HUES6 (cell line): ENCODE results near the gene RNF151.
A peak's percentile ranks its signal among the peaks of the same experiment; 100 is the strongest.

Source experiments
- H3K27ac ChIP-seq: 2 replicates; pipeline ENCODE4 v1.7.0; 2013; ENCODE audit warnings: low read depth, mild to moderate bottlenecking, low read length, inconsistent platforms
- H3K27me3 ChIP-seq: 2 replicates; pipeline ENCODE4 v1.6.1; 2013; ENCODE audit warnings: low read length; ENCODE audit not compliant: control insufficient read depth, insufficient read depth
- H3K36me3 ChIP-seq: 2 replicates; pipeline ENCODE4 v1.6.1; 2013; ENCODE audit warnings: low read length; ENCODE audit not compliant: control insufficient read depth, insufficient read depth
- H3K4me1 ChIP-seq: 2 replicates; pipeline ENCODE4 v1.6.1; 2013; ENCODE audit warnings: low read length; ENCODE audit not compliant: control insufficient read depth, insufficient read depth
- H3K4me3 ChIP-seq: 2 replicates; pipeline ENCODE4 v1.5.1; 2013; ENCODE audit warnings: low read depth, low read length
- H3K9ac ChIP-seq: one replicate; pipeline ENCODE4 v1.6.1; 2013; ENCODE audit warnings: mild to moderate bottlenecking, low read length
- H3K9me3 ChIP-seq: 2 replicates; pipeline ENCODE4 v1.6.1; 2013; ENCODE audit warnings: low read depth, low read length; ENCODE audit not compliant: control insufficient read depth, insufficient read depth

Gene RNF151

DNA sequence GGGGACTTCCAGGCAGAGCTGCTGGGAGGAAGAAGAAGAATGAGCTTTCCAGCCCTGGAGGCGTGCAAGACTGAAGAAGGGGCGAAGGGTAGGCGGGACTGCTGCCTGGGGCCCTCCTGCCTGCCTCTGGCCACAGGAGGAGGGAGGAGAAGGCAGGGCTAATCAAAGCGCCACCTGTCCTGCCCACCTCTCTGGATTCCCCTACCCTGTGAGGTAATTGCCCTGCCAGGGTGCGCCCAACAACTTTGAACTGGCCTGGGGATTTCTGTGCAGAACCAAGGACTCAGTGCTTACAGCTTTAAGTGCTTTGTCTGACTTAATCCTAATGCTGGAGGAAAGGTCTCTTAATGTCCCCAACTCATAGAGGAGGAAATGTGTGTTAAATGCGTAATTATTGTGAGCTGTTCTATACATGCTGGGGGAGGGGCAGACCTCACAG is 14.8 kb downstream of the RNF151 start, which contains the start of gene NOXO1:
Gene NOXO1 (minus strand): TSS at position 72 of the 439 bp plus-strand sequence. CDS start 290 bp downstream, outside the sequence.
- Histone ChIP-seq H3K27ac (no peak within 1 kb of the TSS), H3K27me3 (peaks cover 43% of the 10 kb centered on the region), H3K9me3 (no peaks in the 10 kb centered on the region), H3K9ac (peak within 1 kb of the TSS; percentile 12), H3K4me3 (peak within 1 kb of the TSS; percentile 69), H3K36me3 (peaks cover 28% of the 10 kb centered on the region), H3K4me1 (peaks cover 34% of the 10 kb centered on the region)

DNA sequence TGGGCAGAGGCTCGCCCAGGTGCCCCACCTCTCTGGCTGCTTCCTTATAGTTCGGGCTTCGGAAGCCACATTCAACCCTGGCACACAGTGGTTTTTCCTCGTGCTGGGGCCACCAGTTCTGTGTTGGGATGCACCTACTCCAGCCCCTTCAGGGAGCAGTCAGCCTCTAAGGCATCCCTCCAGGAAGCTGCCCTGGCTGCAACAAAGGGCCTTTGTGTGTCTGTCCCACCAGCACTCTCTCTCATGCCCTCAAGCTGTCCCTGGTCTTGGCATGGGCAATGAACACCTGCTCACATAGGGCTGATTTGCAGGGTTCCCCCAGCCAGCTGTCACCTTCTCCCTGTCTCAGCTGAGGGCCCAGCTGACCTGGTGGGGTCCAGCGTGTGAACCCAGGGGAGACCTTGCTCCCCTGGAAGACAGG is 15.4 kb downstream of the RNF151 start:
- H3K4me1 ChIP-seq = peaks cover 34% of the 10 kb centered on the region

DNA sequence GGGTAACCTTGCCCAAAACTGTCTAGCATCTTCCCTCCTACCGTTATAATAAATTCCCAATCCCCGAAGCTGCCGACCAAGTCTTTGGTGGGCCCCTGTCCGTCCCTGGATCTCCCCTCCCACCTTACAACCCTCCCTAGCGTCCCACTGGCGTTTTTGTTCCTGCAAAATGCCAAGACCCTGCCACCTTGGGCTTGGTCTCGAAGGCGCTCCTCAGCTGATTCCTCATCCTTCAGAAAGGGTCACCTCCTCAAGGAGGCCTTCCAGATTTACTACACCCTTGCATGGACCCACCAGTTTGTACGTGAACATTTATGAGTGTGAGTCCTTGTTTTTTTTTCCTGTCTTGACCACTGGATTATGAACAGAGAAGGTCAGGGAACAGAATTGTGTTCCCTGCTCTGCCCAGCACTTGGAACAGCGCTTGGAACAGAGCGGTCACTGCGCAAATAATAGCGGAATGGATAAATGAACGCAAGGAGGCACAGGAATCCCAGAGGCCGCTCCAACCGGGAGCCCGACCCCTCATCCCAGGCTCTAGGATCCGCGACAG is 16.4 kb downstream of the RNF151 start:
- H3K36me3 ChIP-seq = peaks cover 17% of the 10 kb centered on the region
- peaks cover 45% of the 10 kb centered on the region for H3K27me3 ChIP-seq
- no peaks in the 10 kb centered on the region for H3K9me3 ChIP-seq
- no peak overlapping the region for H3K9ac ChIP-seq
- no peak overlapping the region for H3K27ac ChIP-seq
- H3K4me3 ChIP-seq = peak overlapping the region; percentile 63
- H3K4me1 ChIP-seq = peaks cover 34% of the 10 kb centered on the region

More for the DNA sequence above, 15.4 kb downstream of the RNF151 start:
- Histone ChIP-seq H3K9me3 (no peaks in the 10 kb centered on the region), H3K9ac (no peak overlapping the region), H3K27me3 (peaks cover 43% of the 10 kb centered on the region), H3K4me3 (no peak overlapping the region), H3K27ac (no peak overlapping the region), H3K36me3 (peaks cover 26% of the 10 kb centered on the region)

DNA sequence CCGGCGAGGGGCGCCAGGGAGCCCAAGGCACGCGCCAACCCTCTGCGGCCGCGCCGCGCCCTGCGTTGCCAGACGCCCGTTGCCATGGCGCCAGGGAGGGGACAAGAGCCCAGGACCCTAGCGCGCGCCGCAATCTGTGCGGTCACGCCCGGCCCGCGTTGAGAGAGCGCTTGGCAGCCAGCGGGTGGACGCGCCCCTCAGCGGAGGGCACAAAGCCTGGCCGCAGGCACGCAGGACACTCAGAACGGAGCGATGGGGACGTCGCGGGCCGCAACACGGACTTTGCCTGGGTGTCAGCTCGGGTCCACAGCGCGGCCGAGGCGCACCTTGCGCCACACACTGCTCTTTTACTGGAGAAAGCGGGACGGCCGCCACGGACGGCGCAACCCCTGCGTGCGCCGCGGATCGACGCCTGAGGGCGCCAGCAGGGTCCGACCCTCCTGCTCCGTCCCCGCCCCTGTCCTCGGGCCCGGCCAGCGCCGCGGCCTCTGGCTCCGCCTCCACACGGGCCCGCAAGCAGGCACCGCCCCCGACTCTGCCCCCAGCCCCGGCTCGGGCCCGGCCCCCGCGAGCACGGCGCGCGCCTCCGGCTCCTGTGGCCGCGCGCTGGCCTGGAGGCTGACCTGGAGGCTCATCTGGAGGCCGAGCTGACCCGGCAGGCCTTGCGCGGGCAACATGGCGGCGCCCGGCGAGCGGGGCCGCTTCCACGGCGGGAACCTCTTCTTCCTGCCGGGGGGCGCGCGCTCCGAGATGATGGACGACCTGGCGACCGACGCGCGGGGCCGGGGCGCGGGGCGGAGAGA is 17.1 kb downstream of the RNF151 start, which contains the start of gene GFER:
Gene GFER (plus strand): TSS at position 650 of the 803 bp plus-strand sequence. CDS start 26 bp downstream, at position 676.
- Histone ChIP-seq H3K9me3 (no peaks in the 10 kb centered on the region), H3K27ac (peak within 1 kb of the TSS; percentile 88), H3K27me3 (peaks cover 51% of the 10 kb centered on the region), H3K9ac (peak within 1 kb of the TSS; percentile 87), H3K4me3 (peak within 1 kb of the TSS; percentile 83), H3K4me1 (peaks cover 34% of the 10 kb centered on the region), H3K36me3 (peaks cover 15% of the 10 kb centered on the region)

DNA sequence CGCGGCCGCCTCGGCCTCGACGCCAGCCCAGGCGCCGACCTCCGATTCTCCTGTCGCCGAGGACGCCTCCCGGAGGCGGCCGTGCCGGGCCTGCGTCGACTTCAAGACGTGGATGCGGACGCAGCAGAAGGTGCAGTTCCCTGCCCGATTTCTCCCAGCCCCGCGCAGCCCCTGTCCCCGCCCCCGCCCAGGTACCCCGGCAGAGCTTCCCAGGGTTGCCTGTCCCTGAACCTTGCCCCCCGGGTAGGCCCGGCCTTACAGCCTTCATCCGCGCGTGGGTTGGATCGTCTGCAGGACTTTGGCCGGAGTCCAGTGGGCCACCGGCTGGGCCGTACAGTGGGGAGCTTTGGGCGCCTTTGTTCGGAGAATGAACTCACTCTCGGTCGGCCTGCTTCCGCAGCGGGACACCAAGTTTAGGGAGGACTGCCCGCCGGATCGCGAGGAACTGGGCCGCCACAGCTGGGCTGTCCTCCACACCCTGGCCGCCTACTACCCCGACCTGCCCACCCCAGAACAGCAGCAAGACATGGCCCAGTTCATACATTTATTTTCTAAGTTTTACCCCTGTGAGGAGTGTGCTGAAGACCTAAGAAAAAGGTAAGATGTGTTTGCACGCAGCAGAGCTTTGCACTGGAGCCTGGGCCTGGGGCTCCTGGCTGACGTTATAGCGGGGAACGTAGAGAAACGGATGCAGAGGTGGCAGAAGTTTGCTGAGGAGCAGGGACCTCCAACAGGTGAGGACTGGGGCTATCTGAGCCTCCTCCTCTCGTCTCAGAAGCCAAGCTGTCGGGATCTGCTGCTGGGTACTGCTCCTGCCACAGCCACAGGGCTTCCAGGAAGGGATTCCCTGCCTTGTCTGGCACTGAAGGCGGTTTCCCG is 17.9 kb downstream of the RNF151 start:
- Histone ChIP-seq H3K4me3 (peak overlapping the region; percentile 83), H3K36me3 (peaks cover 15% of the 10 kb centered on the region), H3K27me3 (peaks cover 54% of the 10 kb centered on the region), H3K27ac (peak overlapping the region; percentile 88), H3K9me3 (no peaks in the 10 kb centered on the region), H3K9ac (peak overlapping the region; percentile 87), H3K4me1 (peaks cover 41% of the 10 kb centered on the region)

DNA sequence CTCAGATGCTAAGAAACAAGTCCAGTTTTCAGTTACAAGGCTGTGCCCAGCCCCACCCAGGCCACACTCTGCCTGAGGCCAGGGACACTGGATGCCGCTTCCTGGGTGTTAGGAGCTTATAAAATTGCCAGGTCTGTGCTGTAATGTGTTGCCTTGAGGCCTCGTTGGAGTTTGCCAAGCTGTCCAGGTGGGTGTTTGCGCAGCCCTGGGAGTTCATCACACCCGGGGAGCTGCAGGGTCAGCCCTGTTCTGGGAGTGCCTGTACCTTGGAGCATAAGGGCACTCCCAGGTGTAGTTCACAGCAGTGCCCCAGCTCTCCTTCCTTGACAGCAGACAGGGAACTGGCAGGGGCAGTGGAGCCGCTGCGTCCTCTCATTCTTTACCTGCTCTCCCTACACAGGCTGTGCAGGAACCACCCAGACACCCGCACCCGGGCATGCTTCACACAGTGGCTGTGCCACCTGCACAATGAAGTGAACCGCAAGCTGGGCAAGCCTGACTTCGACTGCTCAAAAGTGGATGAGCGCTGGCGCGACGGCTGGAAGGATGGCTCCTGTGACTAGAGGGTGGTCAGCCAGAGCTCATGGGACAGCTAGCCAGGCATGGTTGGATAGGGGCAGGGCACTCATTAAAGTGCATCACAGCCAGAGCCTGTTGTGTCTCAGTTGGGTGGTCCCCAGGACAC is 19.0 kb downstream of the RNF151 start:
- H3K9me3 ChIP-seq = no peaks in the 10 kb centered on the region
- H3K36me3 ChIP-seq = peaks cover 15% of the 10 kb centered on the region
- no peak overlapping the region for H3K9ac ChIP-seq
- H3K27me3 ChIP-seq = peaks cover 48% of the 10 kb centered on the region
- peak overlapping the region; percentile 83 for H3K4me3 ChIP-seq
- peaks cover 36% of the 10 kb centered on the region for H3K4me1 ChIP-seq
- H3K27ac ChIP-seq = no peak overlapping the region

DNA sequence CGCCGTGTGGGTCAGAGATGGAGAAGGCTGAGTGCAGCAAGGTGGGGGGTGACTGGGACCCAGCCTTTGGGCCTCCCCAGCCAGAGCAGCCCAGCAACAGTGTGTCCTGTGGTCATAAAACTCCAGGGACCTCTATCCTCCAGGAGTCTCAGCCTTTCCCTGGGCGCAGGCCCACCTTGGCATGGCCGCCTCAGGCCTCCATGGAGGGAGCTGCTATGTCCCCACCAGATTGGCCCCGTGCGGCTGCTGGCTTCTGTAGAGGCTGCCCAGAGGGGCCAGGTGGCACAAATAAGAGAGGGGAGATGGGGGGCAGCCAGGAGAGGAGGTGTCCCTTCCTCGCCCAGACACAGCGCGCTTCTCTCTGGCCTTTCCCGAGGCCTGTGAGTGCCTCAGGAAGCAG is 20.5 kb downstream of the RNF151 start:
- H3K27ac ChIP-seq = no peak overlapping the region
- H3K27me3 ChIP-seq = peaks cover 45% of the 10 kb centered on the region

DNA sequence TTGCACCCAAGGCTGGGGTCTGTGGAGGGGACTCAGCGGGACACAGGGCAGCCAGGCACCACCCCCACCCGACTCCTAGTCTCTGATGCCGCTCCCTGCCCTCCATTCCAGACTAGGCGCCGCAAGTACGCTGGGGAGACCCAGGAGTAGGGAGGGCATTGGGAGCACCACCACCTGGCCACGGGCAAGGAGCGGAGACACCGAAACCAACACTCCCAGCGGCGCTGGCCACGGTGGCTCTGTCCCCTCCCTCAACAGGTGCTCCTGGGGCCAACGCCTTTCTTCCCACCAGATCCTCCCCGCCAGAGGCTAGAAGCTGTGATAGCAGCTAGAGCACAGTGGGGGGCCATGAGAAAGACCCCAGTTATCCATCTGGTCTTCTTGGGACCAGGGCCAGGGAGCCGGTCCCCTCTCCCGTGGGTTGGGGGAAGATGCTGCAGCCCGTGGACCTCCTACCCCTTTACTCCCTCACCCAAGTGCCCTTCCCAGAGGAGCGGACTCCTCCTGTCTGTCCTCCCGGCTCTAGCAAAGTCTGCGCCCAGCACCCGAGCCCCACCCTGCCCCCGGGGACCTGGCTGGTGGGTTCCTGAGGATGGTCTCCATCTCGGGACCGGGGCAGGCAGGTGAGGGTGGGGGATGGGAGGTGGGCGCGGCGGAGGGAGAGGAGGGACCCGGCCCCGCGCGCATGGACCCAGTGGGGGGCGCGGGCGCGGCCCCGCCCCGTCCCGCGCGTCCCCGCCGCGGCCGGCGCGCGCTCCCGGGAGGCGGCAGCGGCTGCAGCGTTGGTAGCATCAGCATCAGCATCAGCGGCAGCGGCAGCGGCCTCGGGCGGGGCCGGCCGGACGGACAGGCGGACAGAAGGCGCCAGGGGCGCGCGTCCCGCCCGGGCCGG is 22.8 kb downstream of the RNF151 start, which contains the start of gene SYNGR3:
Gene SYNGR3 (plus strand): TSS at position 762 of the 892 bp plus-strand sequence. CDS start 133 bp downstream, outside the sequence.
- Histone ChIP-seq H3K27ac (no peak within 1 kb of the TSS), H3K36me3 (peaks cover 15% of the 10 kb centered on the region), H3K9me3 (no peaks in the 10 kb centered on the region), H3K9ac (peak within 1 kb of the TSS; percentile 66), H3K4me3 (peak within 1 kb of the TSS; percentile 77), H3K4me1 (peaks cover 28% of the 10 kb centered on the region), H3K27me3 (peaks cover 39% of the 10 kb centered on the region)

More for the DNA sequence above, 20.5 kb downstream of the RNF151 start:
- Histone ChIP-seq H3K4me3 (no peak overlapping the region), H3K36me3 (peaks cover 15% of the 10 kb centered on the region), H3K9me3 (no peaks in the 10 kb centered on the region), H3K4me1 (peaks cover 32% of the 10 kb centered on the region), H3K9ac (no peak overlapping the region)

DNA sequence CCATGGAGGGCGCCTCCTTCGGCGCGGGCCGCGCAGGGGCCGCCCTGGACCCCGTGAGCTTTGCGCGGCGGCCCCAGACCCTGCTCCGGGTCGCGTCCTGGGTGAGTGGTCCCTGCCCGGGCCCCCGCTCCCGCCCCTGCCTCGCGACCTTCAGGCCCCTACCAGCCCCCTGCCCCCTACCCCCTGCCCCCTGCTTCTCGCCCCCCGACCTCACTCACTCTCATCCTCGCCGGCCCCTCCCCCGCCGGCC is 23.4 kb downstream of the RNF151 start:
- no peak overlapping the region for H3K27ac ChIP-seq

More for the DNA sequence above, 23.4 kb downstream of the RNF151 start:
- Histone ChIP-seq H3K27me3 (peaks cover 39% of the 10 kb centered on the region), H3K9ac (no peak overlapping the region), H3K4me1 (peaks cover 25% of the 10 kb centered on the region), H3K4me3 (peak overlapping the region; percentile 77), H3K36me3 (peaks cover 15% of the 10 kb centered on the region), H3K9me3 (no peaks in the 10 kb centered on the region)
